Activated CD4-positive, alpha-beta T cell treated with anti-CD3 and anti-CD28 coated beads, Interleukin-2, Interleukin-6, amounts not matched to agents 100 ng/mL and 50 ng/mL, durations not matched to agents 16 hours and 8 hours (primary cell): ENCODE results near the gene ZNF655.
A peak's percentile ranks its signal among the peaks of the same experiment; 100 is the strongest.

Experiments used
- DNase-seq: peaks from one replicate; pipeline ENCODE4 v3.0.0-alpha.2; 2020

ZNF655 gene

DNA sequence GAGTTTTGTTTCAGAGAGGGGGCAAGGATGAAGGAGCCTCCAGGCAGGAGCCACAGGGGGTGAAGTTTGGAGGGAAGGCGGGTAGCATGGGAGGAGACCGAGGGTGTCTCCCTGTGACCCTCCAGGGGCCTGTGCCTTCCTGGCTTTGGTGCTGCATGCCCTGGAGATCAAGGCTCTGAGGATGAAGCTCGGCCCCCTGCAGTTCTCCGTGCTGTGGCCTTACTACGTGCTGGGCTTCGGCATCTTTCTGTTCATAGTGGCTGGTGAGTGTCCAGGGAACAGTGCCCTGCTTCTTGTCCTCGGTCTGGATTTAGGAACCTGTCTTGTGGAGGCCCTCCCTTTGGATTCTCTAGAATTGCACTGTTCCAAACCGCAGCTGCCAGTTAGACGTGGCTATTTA, 49.1 kb downstream of the ZNF655 start:
- no peak for DNase-seq

GRCh38 chr7:99614495-99614894, 56.1 kb downstream of the ZNF655 start:
- no peak for DNase-seq

GRCh38 chr7:99615989-99616358, 57.5 kb downstream of the ZNF655 start:
- no peak for DNase-seq

- peak; percentile 94 for DNase-seq
These were observed 58.1 kb downstream of the ZNF655 start, which contains the start of gene ZSCAN25 for GRCh38 chr7:99616359-99617191. Gene ZSCAN25, plus strand, starts transcription at chr7:99616946. Its CDS starts 2,661 bp downstream, at chr7:99619607.

DNA sequence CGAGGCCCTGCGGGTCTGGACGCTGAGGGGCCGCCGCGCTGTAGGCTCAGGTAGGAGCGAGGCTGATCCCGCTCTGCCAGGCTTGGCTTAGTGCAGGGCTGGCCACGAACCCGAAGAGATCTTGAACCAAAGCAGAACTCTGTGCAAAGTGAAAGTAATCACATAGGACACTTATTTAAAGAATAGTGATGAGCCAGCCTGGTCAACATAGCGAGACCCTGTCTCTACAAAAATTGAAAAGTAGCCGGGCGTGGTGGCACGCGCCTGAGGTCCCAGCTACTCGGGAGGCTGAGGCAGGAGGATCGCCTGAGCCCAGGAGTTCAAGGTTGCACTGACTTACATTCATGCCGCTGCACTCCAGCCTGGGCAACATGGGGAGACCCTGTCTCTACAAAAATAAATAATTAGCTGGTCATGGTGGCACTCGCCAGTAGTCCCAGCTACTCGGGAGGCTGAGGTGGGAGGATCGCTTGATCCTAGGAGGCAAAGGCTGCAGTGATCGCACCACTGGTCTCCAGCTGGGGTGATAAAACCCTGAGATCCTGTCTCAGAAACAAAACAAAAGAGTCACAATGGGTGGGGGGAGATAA, 58.8 kb downstream of the ZNF655 start:
- DNase-seq: no peak

- DNase-seq: no peak
These were observed 60.3 kb downstream of the ZNF655 start for GRCh38 chr7:99618726-99619125.

DNA sequence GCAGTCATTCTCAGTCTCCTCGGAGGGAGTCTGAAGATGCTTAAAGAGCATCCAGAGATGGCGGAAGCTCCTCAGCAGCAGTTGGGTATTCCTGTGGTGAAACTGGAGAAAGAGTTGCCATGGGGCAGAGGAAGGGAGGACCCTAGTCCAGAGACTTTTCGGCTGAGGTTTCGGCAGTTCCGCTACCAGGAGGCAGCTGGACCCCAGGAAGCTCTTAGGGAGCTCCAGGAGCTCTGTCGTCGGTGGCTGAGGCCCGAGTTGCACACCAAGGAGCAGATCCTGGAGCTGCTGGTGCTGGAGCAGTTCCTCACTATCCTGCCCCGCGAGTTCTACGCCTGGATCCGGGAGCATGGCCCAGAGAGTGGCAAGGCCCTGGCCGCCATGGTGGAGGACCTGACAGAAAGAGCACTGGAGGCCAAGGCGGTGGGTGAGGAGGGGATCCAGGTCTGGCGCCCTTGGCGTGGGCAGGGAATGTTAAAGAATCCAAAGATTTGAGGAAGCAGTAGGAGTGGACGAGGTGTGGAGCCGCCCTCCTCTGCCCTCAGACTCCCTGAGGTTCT, 61.2 kb downstream of the ZNF655 start:
- no peak for DNase-seq

GRCh38 chr7:99621271-99621670, 62.8 kb downstream of the ZNF655 start:
- DNase-seq: no peak

GRCh38 chr7:99622596-99622995, 64.2 kb downstream of the ZNF655 start:
- no peak for DNase-seq

DNA sequence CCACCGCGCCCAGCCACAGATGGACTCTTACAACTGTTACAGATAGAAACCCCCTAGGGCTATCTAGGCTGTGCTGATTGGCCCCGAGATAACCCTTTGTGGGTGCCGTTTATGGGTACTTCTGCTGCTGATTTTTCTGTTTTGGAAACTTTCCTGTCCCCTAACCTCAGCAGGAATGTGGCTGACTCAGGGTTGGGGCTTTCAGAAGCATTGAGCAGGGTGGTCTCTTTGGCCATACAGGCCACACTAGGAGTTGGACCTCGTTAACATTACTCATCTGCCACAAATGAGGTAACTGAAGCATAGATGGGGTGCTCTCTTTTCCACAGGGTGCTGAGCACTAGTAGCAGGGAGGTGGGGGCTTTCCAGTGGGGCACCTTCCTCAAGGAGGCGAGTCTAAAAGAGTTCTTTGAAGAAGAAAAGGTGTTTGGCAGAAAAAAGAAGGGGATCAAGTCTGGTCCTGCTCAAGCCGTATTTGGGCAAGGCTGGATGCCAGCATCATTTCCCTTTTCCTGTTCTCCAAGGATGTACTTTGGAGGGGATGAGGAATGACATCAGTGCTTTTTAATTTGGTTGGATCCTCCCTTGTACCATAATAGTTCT, 64.8 kb downstream of the ZNF655 start:
- DNase-seq: peak; percentile 32

DNA sequence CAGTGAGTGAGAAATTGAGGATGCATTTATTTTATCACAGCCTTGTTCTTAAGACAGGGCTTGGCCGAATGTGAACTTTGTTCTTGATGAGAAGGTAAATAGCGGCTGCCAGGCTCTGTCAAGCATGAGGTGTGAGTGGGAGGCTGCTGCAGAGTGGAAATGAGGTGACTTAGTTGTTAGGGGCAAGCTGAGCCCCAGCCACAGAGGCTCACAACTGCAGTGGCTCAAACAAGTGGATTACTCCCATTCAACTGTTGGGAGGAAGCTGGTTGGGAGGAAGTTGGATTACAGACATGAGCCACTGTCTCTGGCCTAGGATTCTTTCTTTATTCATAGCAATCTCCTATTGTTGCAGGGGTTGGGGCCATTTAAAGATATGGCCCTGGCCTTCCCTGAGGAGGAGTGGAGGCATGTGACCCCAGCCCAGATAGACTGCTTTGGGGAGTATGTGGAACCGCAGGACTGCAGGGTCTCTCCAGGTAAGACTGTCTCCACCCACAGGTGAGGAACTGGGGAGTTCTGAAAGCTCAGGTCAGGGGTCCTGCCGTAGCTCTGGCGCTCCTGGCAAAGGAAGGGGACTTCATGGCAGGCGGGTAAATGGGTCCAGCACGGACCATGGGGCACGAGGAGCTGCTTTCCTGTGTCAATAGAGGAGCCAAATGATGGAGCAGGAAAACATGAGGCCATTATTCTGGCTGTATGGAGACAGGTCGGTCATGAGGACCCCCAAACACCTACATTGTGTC, 65.4 kb downstream of the ZNF655 start:
- DNase-seq: peak; percentile 23

- DNase-seq: peak; percentile 79
These were observed 66.0 kb downstream of the ZNF655 start for GRCh38 chr7:99624484-99624883.

DNA sequence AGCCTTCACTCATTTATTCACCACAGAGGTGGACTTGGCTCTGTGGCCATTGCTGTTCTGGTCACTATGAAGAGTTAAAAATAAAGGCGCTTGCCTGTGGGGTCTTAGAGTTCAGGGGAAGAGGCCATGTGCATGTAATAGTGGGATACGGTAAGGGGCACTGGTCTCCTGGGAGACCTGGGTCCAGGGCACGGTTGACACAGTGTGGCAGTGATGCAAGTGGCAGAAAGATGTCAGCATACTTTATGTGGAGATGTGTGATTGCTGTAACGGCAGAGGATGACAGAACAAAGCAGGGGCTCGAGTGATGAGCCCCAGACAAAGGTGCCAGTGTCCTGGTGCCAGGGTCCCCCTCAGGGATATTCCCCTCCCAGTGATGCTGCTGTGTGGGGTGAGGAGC, 66.9 kb downstream of the ZNF655 start:
- DNase-seq: no peak

DNA sequence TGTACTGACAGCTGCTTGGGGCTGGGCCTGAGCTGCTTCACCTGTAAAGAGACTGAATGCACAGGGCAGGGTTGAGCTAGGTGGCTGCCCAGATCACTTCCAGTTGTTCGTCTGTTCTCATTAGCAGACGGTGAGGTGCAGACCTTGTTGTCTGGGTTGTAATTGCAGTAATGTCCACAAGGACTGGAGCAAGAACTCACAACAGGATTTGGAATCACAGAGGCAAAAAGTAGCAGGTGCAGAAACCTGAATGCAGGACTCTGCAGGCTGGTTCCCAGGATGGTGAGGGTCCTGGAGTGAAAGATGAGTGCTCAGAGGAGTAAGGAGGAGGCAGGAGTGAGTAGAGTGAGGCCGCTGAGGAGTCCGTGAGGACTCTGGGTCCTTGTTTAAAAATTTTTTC, 67.5 kb downstream of the ZNF655 start:
- DNase-seq: no peak
